Measurements from ENCODE around the gene VPS45.
A peak's percentile ranks its signal among the peaks of the same experiment; 100 is the strongest.

Gene VPS45

DNA sequence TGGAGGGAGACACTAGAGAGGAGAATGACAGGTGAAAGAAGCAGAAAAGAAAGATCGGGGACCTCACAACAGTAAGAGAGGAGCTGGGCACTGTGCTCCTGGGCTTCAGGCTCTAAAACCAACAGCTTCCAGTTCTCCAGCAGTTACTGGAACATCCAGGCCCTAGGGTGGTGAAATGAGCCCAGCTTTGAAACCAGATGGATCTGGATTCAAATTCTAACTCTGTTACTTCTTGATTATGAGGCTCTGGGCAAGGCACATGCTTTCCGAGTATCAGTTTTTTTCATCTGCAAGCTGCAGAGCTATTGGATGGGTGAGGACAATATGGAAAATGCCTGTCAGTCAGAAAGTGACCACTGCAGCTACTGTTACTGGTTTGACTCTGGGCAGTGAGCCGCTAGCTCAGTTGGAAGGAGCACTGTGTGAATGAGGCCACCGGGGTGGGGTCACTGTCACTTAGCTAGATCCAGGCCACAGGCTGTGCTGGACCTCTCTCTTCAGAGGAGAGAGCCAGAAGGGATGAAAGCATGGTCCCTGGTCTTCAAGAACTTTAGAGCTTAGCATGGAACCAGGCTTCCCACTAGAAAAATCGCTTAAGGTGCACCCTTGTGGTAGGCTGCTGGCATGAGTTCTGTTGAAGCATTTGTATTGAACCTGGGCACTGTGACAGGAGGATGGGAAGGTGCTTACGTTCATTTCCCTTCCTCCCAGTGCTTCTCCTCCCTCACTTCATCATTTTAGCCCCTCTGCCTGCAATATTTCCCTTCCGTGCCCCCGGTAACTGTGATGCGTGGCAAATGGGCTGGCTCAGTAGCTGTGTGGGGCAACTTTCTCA is 94.4 kb downstream of the VPS45 start:
- Histone ChIP-seq H3K27ac (replicated peaks) (peak overlapping the region; percentile 89), H3K27me3 (ENCODE audit: insufficient read depth, poor library complexity, severe bottlenecking) (no peaks in the 10 kb centered on the region), H3K4me3 (replicated peaks; ENCODE audit: insufficient read depth, low read length) (no peak overlapping the region)
- TF ChIP-seq SPI1 (IDR thresholded peaks at IDR 0.05; ENCODE audit: borderline replicate concordance, low read depth) (no peak), GABPA (IDR thresholded peaks at IDR 0.05; ENCODE audit: low read depth) (no peak), POLR2AphosphoS5 (IDR thresholded peaks at IDR 0.05; ENCODE audit: low read depth) (no peak)
- TF ChIP-seq, protein P1, sequence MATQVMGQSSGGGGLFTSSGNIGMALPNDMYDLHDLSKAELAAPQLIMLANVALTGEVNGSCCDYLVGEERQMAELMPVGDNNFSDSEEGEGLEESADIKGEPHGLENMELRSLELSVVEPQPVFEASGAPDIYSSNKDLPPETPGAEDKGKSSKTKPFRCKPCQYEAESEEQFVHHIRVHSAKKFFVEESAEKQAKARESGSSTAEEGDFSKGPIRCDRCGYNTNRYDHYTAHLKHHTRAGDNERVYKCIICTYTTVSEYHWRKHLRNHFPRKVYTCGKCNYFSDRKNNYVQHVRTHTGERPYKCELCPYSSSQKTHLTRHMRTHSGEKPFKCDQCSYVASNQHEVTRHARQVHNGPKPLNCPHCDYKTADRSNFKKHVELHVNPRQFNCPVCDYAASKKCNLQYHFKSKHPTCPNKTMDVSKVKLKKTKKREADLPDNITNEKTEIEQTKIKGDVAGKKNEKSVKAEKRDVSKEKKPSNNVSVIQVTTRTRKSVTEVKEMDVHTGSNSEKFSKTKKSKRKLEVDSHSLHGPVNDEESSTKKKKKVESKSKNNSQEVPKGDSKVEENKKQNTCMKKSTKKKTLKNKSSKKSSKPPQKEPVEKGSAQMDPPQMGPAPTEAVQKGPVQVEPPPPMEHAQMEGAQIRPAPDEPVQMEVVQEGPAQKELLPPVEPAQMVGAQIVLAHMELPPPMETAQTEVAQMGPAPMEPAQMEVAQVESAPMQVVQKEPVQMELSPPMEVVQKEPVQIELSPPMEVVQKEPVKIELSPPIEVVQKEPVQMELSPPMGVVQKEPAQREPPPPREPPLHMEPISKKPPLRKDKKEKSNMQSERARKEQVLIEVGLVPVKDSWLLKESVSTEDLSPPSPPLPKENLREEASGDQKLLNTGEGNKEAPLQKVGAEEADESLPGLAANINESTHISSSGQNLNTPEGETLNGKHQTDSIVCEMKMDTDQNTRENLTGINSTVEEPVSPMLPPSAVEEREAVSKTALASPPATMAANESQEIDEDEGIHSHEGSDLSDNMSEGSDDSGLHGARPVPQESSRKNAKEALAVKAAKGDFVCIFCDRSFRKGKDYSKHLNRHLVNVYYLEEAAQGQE (IDR thresholded peaks at IDR 0.05; ENCODE audit: insufficient replicate concordance, low read depth): no peak
- TF ChIP-seq, protein P2, sequence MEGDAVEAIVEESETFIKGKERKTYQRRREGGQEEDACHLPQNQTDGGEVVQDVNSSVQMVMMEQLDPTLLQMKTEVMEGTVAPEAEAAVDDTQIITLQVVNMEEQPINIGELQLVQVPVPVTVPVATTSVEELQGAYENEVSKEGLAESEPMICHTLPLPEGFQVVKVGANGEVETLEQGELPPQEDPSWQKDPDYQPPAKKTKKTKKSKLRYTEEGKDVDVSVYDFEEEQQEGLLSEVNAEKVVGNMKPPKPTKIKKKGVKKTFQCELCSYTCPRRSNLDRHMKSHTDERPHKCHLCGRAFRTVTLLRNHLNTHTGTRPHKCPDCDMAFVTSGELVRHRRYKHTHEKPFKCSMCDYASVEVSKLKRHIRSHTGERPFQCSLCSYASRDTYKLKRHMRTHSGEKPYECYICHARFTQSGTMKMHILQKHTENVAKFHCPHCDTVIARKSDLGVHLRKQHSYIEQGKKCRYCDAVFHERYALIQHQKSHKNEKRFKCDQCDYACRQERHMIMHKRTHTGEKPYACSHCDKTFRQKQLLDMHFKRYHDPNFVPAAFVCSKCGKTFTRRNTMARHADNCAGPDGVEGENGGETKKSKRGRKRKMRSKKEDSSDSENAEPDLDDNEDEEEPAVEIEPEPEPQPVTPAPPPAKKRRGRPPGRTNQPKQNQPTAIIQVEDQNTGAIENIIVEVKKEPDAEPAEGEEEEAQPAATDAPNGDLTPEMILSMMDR (IDR thresholded peaks at IDR 0.05; ENCODE audit: insufficient read depth, low read length): no peak
- peak in 1 of 2 experiments; percentile 61 for DNase-seq (ENCODE audit: low read depth in 1 of 2, low spot score in 1 of 2)

DNA sequence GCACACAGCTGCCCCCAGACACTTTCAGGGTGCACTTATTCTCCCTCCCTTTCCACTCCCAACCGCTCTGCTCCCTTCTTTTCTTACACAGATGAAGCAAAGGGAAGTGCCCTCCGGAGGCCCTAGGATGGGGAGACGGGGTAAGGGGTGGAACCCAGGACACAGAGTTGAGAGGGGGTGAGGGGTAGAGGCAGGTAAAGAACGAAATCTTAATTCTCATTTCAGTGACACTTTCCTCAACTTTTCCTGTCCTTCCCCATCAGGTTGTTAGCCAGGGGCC is 94.9 kb downstream of the VPS45 start:
- Histone ChIP-seq H3K4me3 (replicated peaks; ENCODE audit: insufficient read depth, low read length) (no peak overlapping the region), H3K27ac (replicated peaks) (peak overlapping the region; percentile 89), H3K27me3 (ENCODE audit: insufficient read depth, poor library complexity, severe bottlenecking) (no peaks in the 10 kb centered on the region)
- peak; percentile 51 for TF ChIP-seq SPI1 (IDR thresholded peaks at IDR 0.05; ENCODE audit: borderline replicate concordance, low read depth)
- TF ChIP-seq, protein P1 (IDR thresholded peaks at IDR 0.05; ENCODE audit: insufficient replicate concordance, low read depth): no peak
- DNase-seq (ENCODE audit: low read depth in 1 of 2, low spot score in 1 of 2): no peak

DNA sequence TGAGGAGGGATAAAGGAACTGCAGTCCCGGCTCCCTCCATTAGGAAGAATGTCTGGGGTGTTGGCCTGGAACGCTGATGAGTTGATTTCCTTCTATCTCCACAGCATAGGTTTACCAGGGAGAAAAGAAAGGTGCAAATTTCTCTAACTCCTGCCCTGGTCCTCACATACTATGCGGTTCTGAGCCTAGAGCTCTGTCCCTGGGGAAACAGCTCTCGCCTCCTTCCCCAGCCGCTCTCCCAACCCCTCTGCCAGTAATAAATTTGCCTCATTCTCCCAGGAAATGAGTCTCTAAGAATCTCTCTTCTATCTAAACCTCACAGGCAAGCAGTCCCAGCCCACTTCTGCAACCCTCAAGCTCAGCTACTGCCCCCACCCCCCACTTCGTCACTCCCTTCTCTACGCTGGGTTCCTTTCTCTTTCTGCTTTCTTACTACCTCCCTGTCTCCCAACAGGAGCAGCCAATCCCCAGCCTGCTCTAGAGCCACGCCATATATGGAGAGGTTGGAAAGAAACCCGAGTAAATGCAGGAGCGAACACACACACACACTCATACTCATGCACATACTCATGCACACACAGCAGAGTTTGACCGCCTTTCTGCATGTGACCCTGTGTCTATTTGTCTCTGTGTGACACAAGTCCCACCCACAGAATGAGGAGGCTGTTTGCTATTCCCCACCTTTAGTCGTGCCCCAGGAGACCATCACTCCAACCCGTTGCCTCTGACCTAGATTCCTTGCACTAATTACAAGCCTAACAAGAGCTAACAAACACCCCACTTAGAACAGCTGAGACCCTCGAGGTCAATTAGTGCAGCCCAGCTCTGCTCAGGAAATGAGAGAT is 95.5 kb downstream of the VPS45 start:
- Histone ChIP-seq H3K27ac (replicated peaks) (peak overlapping the region; percentile 89), H3K4me3 (replicated peaks; ENCODE audit: insufficient read depth, low read length) (no peak overlapping the region), H3K27me3 (ENCODE audit: insufficient read depth, poor library complexity, severe bottlenecking) (no peaks in the 10 kb centered on the region)
- peak; percentile 74 to 95 for DNase-seq (ENCODE audit: low read depth in 1 of 2, low spot score in 1 of 2)
- TF ChIP-seq, protein P2 (IDR thresholded peaks at IDR 0.05; ENCODE audit: insufficient read depth, low read length): no peak
- TF ChIP-seq SPI1 (IDR thresholded peaks at IDR 0.05; ENCODE audit: borderline replicate concordance, low read depth) (no peak), POLR2AphosphoS5 (IDR thresholded peaks at IDR 0.05; ENCODE audit: low read depth) (no peak), GABPA (IDR thresholded peaks at IDR 0.05; ENCODE audit: low read depth) (no peak)
- TF ChIP-seq, protein P1 (IDR thresholded peaks at IDR 0.05; ENCODE audit: insufficient replicate concordance, low read depth): no peak
